WERI-Rb-1 (cell line): ENCODE data around the gene PLPP3.

Experiments
- DNase-seq: peaks from one replicate; pipeline ENCODE4 v3.0.0-alpha.2; 2020
- H3K27ac ChIP-seq: fragments of 250-450 bp; sonication (Bioruptor Pico); 2 replicates; pipeline ENCODE4 v1.5.1; 2020; ENCODE audit warnings: mild to moderate bottlenecking, moderate library complexity
- H3K27me3 ChIP-seq: fragments of 250-450 bp; sonication (Bioruptor Pico); 2 replicates; pipeline ENCODE4 v1.5.1; 2021; ENCODE audit warnings: mild to moderate bottlenecking, low read depth, moderate library complexity; ENCODE audit not compliant: insufficient read depth, severe bottlenecking
- H3K36me3 ChIP-seq: fragments of 250-450 bp; sonication (Bioruptor Pico); 2 replicates; pipeline ENCODE4 v1.5.1; 2020; ENCODE audit warnings: mild to moderate bottlenecking, moderate library complexity
- H3K4me3 ChIP-seq: 2 replicates; pipeline ENCODE4 v1.5.1; 2011; ENCODE audit warnings: low read depth, mild to moderate bottlenecking, control low read depth, low read length
- H3K9me3 ChIP-seq: fragments of 250-450 bp; sonication (Bioruptor Pico); 2 replicates; pipeline ENCODE4 v1.5.1; 2021; ENCODE audit warnings: mild to moderate bottlenecking, moderate library complexity; ENCODE audit not compliant: severe bottlenecking
- TF ChIP-seq, protein P1 (sequence below): IDR thresholded peaks from 2 replicates; pipeline ENCODE4 v1.5.1; 2011; ENCODE audit warnings: low read depth, mild to moderate bottlenecking, control low read depth, inconsistent platforms, low read length

PLPP3 gene

DNA sequence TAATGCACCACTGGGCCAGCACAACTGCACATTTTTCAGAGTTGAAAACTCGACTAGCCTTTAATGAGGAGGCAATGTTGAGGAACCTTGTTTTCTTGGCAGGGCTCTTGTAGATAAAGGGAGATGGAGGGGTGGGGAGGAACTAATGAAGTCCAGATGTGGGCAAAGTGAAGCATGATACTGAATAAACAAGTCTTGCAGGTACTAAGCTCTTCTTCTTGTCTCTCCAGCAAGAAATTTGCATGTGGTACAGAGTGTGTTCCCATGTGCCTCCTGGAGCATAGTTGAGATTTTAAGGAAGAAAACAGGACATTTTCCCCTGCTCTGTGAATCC is 47.0 kb downstream of the PLPP3 start:
- H3K36me3 ChIP-seq = no peaks in the 10 kb centered on the region

DNA sequence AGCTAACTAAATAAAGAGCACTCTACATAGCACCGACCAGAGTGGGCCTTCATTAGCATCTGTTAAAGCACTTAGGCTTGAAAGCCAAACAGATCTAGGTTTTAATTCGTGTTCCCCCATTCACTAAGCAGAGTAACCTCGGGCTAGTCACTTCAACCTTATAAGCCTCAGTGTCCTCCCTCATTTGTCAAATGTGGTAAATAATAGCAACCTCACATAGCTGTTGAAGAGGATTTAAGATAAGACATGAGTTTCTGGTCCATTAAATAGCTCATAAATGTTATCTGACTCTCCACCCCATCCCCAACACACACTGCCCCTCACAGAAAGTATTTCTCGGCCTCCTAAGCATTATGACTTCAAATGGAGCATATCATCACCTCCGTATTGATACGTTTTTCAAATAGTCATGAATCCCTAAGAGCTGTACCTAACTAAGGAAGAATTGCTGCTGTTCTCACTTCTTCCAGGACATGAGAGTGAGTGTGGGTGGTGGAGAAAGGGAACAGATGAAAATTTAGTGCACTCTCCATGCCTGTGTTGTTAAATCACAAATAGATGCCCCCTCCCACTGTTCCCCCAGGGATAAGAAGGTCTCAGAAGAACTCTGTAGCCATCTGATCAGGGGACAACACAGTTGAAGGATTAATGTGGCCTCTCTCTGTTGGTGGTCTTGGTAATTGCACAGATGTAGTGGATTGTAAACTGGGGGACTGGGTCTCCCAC is 47.6 kb downstream of the PLPP3 start:
- Histone ChIP-seq H3K36me3 (no peaks in the 10 kb centered on the region), H3K27me3 (no peaks in the 10 kb centered on the region), H3K9me3 (no peaks in the 10 kb centered on the region), H3K4me3 (no peak overlapping the region), H3K27ac (no peak overlapping the region)
- DNase-seq = no peak
- TF ChIP-seq, protein P1, sequence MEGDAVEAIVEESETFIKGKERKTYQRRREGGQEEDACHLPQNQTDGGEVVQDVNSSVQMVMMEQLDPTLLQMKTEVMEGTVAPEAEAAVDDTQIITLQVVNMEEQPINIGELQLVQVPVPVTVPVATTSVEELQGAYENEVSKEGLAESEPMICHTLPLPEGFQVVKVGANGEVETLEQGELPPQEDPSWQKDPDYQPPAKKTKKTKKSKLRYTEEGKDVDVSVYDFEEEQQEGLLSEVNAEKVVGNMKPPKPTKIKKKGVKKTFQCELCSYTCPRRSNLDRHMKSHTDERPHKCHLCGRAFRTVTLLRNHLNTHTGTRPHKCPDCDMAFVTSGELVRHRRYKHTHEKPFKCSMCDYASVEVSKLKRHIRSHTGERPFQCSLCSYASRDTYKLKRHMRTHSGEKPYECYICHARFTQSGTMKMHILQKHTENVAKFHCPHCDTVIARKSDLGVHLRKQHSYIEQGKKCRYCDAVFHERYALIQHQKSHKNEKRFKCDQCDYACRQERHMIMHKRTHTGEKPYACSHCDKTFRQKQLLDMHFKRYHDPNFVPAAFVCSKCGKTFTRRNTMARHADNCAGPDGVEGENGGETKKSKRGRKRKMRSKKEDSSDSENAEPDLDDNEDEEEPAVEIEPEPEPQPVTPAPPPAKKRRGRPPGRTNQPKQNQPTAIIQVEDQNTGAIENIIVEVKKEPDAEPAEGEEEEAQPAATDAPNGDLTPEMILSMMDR = no peak

More for the DNA sequence above, 47.0 kb downstream of the PLPP3 start:
- H3K27ac ChIP-seq = no peak overlapping the region
- DNase-seq = no peak
- no peaks in the 10 kb centered on the region for H3K9me3 ChIP-seq
- no peak overlapping the region for H3K4me3 ChIP-seq
- TF ChIP-seq, protein P1 = no peak
- no peaks in the 10 kb centered on the region for H3K27me3 ChIP-seq

- no peak for DNase-seq
- Histone ChIP-seq H3K36me3 (no peaks in the 10 kb centered on the region), H3K27ac (no peak overlapping the region), H3K4me3 (no peak overlapping the region), H3K9me3 (no peaks in the 10 kb centered on the region), H3K27me3 (no peaks in the 10 kb centered on the region)
- TF ChIP-seq, protein P1 = no peak
Observed at GRCh38 chr1:56529801-56530200, 49.6 kb downstream of the PLPP3 start.

GRCh38 chr1:56527548-56528302 is 51.6 kb downstream of the PLPP3 start:
- H3K4me3 ChIP-seq = no peak overlapping the region
- H3K36me3 ChIP-seq = no peaks in the 10 kb centered on the region
- no peak overlapping the region for H3K27ac ChIP-seq
- no peaks in the 10 kb centered on the region for H3K27me3 ChIP-seq
- DNase-seq = no peak
- TF ChIP-seq, protein P1 = no peak
- no peaks in the 10 kb centered on the region for H3K9me3 ChIP-seq

- Histone ChIP-seq H3K27me3 (no peaks in the 10 kb centered on the region), H3K9me3 (no peaks in the 10 kb centered on the region), H3K27ac (no peak overlapping the region), H3K36me3 (no peaks in the 10 kb centered on the region), H3K4me3 (no peak overlapping the region)
- DNase-seq = peak; percentile 65
- TF ChIP-seq, protein P1 = no peak
Observed at GRCh38 chr1:56526571-56527174, 52.7 kb downstream of the PLPP3 start.
